ENCODE results near the gene ZFPM1. TPM values are rescaled to one million over a fixed set of nuclear protein-coding genes. Genes with fewer than 3 reads are reported as not detected.

ZFPM1 gene
- total and polyA plus RNA-seq, 2 experiments from 2014 or later, result 0.53 to 2.2 TPM

GRCh38 chr16:88512728-88513696 lies 59.9 kb downstream of the ZFPM1 start (continued):
- no peak for TF ChIP-seq REST (IDR thresholded peaks at IDR 0.05; ENCODE audit: unreplicated experiment)

- H3K27ac Mint-ChIP-seq, result no peak overlapping the region
- peak; percentile 15; the same call in 1 of the 3 replicates for ATAC-seq
These were observed 61.0 kb downstream of the ZFPM1 start for GRCh38 chr16:88514070-88514469.

GRCh38 chr16:88514526-88515232 lies 61.6 kb downstream of the ZFPM1 start:
- no peak overlapping the region for H3K4me2 ChIP-seq
- H3K36me3 Mint-ChIP-seq (ENCODE audit: low read depth), result peaks cover 12% of the 10 kb centered on the region
- no peak overlapping the region for H3K4me3 Mint-ChIP-seq
- no peak overlapping the region for H3K27ac ChIP-seq (ENCODE audit: low read depth)
- no peaks in the 10 kb centered on the region for H3K9me2 ChIP-seq (ENCODE audit: insufficient read depth)
- no peaks in the 10 kb centered on the region for H3K27me3 ChIP-seq (ENCODE audit: insufficient read depth)
- H3K79me2 ChIP-seq (replicated peaks; ENCODE audit: insufficient read depth), result no peaks in the 10 kb centered on the region
- no peak overlapping the region for H2AFZ ChIP-seq
- peaks cover 17% of the 10 kb centered on the region for H3K27me3 Mint-ChIP-seq (ENCODE audit: insufficient read depth, low read depth, poor library complexity)
- H4K20me1 ChIP-seq (replicated peaks; ENCODE audit: insufficient read depth), result no peaks in the 10 kb centered on the region
- peaks cover 7% of the 10 kb centered on the region; the same call in 2 of the 3 replicates for H3K9me3 Mint-ChIP-seq
- H3K4me1 Mint-ChIP-seq, result peaks cover 4% of the 10 kb centered on the region; the same call in 2 of the 3 replicates
- no peaks in the 10 kb centered on the region for H3K4me1 ChIP-seq (ENCODE audit: insufficient read depth)
- no peaks in the 10 kb centered on the region for H3F3A ChIP-seq (replicated peaks; ENCODE audit: low read depth)
- H3K27ac Mint-ChIP-seq, result no peak overlapping the region
- no peaks in the 10 kb centered on the region for H3K36me3 ChIP-seq (ENCODE audit: insufficient read depth)
- ATAC-seq (no peak), DNase-seq (ENCODE audit: low spot score) (no peak)
- H3K4me3 ChIP-seq, result no peak overlapping the region
- TF ChIP-seq REST (IDR thresholded peaks at IDR 0.05; ENCODE audit: unreplicated experiment), result no peak
- TF ChIP-seq ZNF114 (CRISPR knock-in tag; IDR thresholded peaks at IDR 0.05), result no peak
- TF ChIP-seq NANOG (IDR thresholded peaks at IDR 0.05; ENCODE audit: borderline replicate concordance), result no peak
- no peak for TF ChIP-seq ZNF331 (CRISPR knock-in tag; IDR thresholded peaks at IDR 0.05; ENCODE audit: low read depth)
- TF ChIP-seq STAT1 (IDR thresholded peaks at IDR 0.05; ENCODE audit: unreplicated experiment), result no peak
- no peak for TF ChIP-seq CREB1 (CRISPR knock-in tag; IDR thresholded peaks at IDR 0.05; ENCODE audit: low read depth)
- no peak for TF ChIP-seq EZH2 (IDR thresholded peaks at IDR 0.05; ENCODE audit: low read depth, unreplicated experiment)
- no peak for TF ChIP-seq ETS1 (IDR thresholded peaks at IDR 0.05)

More at GRCh38 chr16:88514070-88514469, 61.0 kb downstream of the ZFPM1 start:
- Histone ChIP-seq H3F3A (replicated peaks; ENCODE audit: low read depth) (no peaks in the 10 kb centered on the region), H2AFZ (no peak overlapping the region), H3K4me2 (no peak overlapping the region), H3K27me3 (ENCODE audit: insufficient read depth) (no peaks in the 10 kb centered on the region), H4K20me1 (replicated peaks; ENCODE audit: insufficient read depth) (no peaks in the 10 kb centered on the region), H3K4me1 (ENCODE audit: insufficient read depth) (no peaks in the 10 kb centered on the region), H3K9me2 (ENCODE audit: insufficient read depth) (no peaks in the 10 kb centered on the region), H3K79me2 (replicated peaks; ENCODE audit: insufficient read depth) (no peaks in the 10 kb centered on the region), H3K27ac (ENCODE audit: low read depth) (no peak overlapping the region), H3K4me3 (no peak overlapping the region), H3K36me3 (ENCODE audit: insufficient read depth) (no peaks in the 10 kb centered on the region)
- DNase-seq (ENCODE audit: low spot score), result no peak
- H3K9me3 Mint-ChIP-seq, result peaks cover 7% of the 10 kb centered on the region; the same call in 2 of the 3 replicates
- H3K27me3 Mint-ChIP-seq (ENCODE audit: insufficient read depth, low read depth, poor library complexity), result peaks cover 20% of the 10 kb centered on the region
- H3K4me1 Mint-ChIP-seq, result peaks cover 5% of the 10 kb centered on the region; the same call in 2 of the 3 replicates
- H3K4me3 Mint-ChIP-seq, result no peak overlapping the region
- TF ChIP-seq NANOG (IDR thresholded peaks at IDR 0.05; ENCODE audit: borderline replicate concordance) (no peak), CREB1 (CRISPR knock-in tag; IDR thresholded peaks at IDR 0.05; ENCODE audit: low read depth) (no peak), ZNF331 (CRISPR knock-in tag; IDR thresholded peaks at IDR 0.05; ENCODE audit: low read depth) (no peak)
- peaks cover 9% of the 10 kb centered on the region for H3K36me3 Mint-ChIP-seq (ENCODE audit: low read depth)

Data from GM23338 (cell line).